ENCODE measurements around the gene ZIC5. TPM values are rescaled to one million over a fixed set of nuclear protein-coding genes. Genes with fewer than 3 reads are reported as not detected.

ZIC5 gene
- total and polyA plus RNA-seq, 4 donors = not detected

DNA sequence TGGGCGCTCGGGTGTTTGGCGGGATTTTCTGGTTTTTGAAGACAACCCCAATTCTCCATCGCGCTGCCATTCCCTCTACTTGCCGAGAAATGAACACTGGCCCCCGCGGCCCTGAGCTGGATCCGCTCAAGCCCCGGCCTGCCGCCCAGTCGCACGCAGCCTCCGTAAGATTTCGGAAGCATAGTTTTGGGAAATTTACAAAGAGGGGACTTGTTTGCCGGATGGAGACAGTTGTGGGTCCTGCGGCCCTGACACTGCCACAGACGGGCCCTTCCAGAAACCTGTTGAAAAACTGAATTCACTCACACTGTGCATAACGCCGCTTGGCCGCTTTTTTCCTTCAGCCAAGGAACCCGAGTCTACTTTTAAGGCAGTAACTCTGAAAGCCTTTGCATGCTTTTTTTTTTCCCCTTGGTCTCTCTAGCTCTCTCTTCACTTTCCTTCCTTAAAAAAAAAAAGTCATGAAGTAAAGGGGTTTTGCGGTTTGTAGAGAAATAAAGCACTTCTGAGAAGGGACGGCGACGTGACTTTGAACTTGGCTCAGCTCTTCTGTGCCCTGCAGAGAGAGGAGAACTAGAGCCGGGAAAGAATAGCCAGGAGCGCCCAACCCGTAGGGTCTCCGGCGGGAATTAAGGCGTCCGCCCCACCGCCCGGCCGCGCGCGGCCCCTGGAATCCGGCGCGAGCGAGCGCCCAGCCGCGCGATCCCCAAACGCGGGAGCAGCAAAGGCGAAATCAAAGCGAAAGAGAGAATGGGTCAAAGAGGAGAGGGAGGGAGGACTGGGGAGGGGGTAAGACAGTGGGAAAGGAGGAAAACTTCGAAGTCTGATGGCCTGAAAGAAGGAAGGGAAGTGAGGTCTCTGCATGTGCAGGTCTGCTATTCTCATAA, 6.6 kb upstream of the ZIC5 start:
- TF ChIP-seq TAF1 (conservative IDR thresholded peaks at IDR 0.05) (no peak), GABPA (IDR thresholded peaks at IDR 0.05 in 1 of 2, conservative IDR thresholded peaks at IDR 0.05 in 1 of 2) (no peak), JUND (IDR thresholded peaks at IDR 0.05) (no peak), SP1 (IDR thresholded peaks at IDR 0.05) (no peak), FOXA2 (IDR thresholded peaks at IDR 0.05) (no peak), YY1 (IDR thresholded peaks at IDR 0.05) (no peak), HNF4A (conservative IDR thresholded peaks at IDR 0.05) (no peak), MAX (IDR thresholded peaks at IDR 0.05) (no peak), NR2F2 (IDR thresholded peaks at IDR 0.05) (no peak), RAD21 (IDR thresholded peaks at IDR 0.05) (no peak), HNF4G (IDR thresholded peaks at IDR 0.05) (no peak), FOXA1 (IDR thresholded peaks at IDR 0.05) (no peak)
- TF ChIP-seq, protein P1, sequence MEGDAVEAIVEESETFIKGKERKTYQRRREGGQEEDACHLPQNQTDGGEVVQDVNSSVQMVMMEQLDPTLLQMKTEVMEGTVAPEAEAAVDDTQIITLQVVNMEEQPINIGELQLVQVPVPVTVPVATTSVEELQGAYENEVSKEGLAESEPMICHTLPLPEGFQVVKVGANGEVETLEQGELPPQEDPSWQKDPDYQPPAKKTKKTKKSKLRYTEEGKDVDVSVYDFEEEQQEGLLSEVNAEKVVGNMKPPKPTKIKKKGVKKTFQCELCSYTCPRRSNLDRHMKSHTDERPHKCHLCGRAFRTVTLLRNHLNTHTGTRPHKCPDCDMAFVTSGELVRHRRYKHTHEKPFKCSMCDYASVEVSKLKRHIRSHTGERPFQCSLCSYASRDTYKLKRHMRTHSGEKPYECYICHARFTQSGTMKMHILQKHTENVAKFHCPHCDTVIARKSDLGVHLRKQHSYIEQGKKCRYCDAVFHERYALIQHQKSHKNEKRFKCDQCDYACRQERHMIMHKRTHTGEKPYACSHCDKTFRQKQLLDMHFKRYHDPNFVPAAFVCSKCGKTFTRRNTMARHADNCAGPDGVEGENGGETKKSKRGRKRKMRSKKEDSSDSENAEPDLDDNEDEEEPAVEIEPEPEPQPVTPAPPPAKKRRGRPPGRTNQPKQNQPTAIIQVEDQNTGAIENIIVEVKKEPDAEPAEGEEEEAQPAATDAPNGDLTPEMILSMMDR (IDR thresholded peaks at IDR 0.05; ENCODE audit: low read depth, low read length, missing input control) = no peak
- TF ChIP-seq, protein P2, sequence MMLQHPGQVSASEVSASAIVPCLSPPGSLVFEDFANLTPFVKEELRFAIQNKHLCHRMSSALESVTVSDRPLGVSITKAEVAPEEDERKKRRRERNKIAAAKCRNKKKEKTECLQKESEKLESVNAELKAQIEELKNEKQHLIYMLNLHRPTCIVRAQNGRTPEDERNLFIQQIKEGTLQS (IDR thresholded peaks at IDR 0.05) = no peak
- Histone ChIP-seq H3K4me1 (ENCODE audit: control insufficient read depth in 4 of 4, insufficient read depth in 4 of 4, low read length in 3 of 4) (peaks cover 16 to 30% (median 24%) of the 10 kb centered on the region in 4 donors), H3K27ac (ENCODE audit: low read depth in 1 of 2, low read length in 2 of 2) (no peak overlapping the region), H3K36me3 (ENCODE audit: control insufficient read depth in 4 of 4, insufficient read depth in 3 of 4, low read depth in 1 of 4, low read length in 3 of 4) (no peaks in the 10 kb centered on the region), H3K9ac (ENCODE audit: low read depth in 1 of 2, low read length in 2 of 2) (no peak overlapping the region), H3K4me3 (ENCODE audit: low read depth in 1 of 3, low read length in 3 of 3) (no peak overlapping the region), H3K9me3 (ENCODE audit: control insufficient read depth in 4 of 4, low read length in 3 of 4) (peaks cover 0 to 6% (median 1%) of the 10 kb centered on the region in 4 donors), H3K27me3 (ENCODE audit: control insufficient read depth in 4 of 4, insufficient read depth in 4 of 4, low read length in 3 of 4) (peaks cover 24 to 49% (median 39%) of the 10 kb centered on the region in 4 donors)
- no peak for DNase-seq (ENCODE audit: low spot score)
- 16% methylated on average over 52 of the region's 52 CpGs for WGBS

DNA sequence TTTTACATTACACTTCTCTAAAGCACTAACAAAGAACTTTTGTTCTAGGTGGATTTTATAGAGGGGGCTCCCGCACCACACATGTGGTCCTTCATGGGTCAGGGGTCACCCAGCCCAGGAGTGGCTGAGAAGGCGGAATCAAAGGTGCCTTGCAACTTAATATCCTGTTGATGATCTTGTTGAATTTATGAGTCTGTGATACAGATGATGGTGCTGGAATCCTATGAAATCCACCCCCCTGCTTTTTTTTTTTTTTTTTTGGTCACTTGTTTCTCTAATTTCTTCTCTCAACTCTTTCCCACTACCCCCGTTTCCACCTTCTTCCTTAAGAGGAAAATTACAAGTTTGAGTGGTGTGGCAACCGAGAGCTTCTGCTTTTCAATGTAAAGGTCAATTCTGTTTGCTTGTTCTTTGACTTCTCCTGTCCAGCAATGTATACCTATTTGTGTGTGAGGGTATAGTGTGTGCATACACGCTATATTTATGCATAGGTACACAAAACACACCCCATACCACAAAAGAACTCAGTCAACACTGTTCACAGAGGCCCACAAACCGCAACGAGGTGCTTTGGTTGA, 5.9 kb upstream of the ZIC5 start:
- peaks cover 14 to 29% (median 23%) of the 10 kb centered on the region in 4 donors for H3K4me1 ChIP-seq (ENCODE audit: control insufficient read depth in 4 of 4, insufficient read depth in 4 of 4, low read length in 3 of 4)
- peaks cover 0 to 5% (median 1%) of the 10 kb centered on the region in 4 donors for H3K9me3 ChIP-seq (ENCODE audit: control insufficient read depth in 4 of 4, low read length in 3 of 4)
- no peak overlapping the region for H3K9ac ChIP-seq (ENCODE audit: low read depth in 1 of 2, low read length in 2 of 2)
- no peak for DNase-seq (ENCODE audit: low spot score)
- no peak overlapping the region for H3K27ac ChIP-seq (ENCODE audit: low read depth in 1 of 2, low read length in 2 of 2)
- TF ChIP-seq HNF4G (IDR thresholded peaks at IDR 0.05) = no peak
- no peak for TF ChIP-seq HNF4A (conservative IDR thresholded peaks at IDR 0.05)
- no peak for TF ChIP-seq SP1 (IDR thresholded peaks at IDR 0.05)
- no peak for TF ChIP-seq NR2F2 (IDR thresholded peaks at IDR 0.05)
- TF ChIP-seq, protein P2 (IDR thresholded peaks at IDR 0.05) = no peak
- no peak for TF ChIP-seq YY1 (IDR thresholded peaks at IDR 0.05)
- no peak for TF ChIP-seq ZBTB33 (IDR thresholded peaks at IDR 0.05)
- no peaks in the 10 kb centered on the region for H3K36me3 ChIP-seq (ENCODE audit: control insufficient read depth in 4 of 4, insufficient read depth in 3 of 4, low read depth in 1 of 4, low read length in 3 of 4)
- WGBS = 37% methylated on average over 7 of the region's 7 CpGs
- H3K27me3 ChIP-seq (ENCODE audit: control insufficient read depth in 4 of 4, insufficient read depth in 4 of 4, low read length in 3 of 4) = peaks cover 22 to 48% (median 35%) of the 10 kb centered on the region in 4 donors
- H3K4me3 ChIP-seq (ENCODE audit: low read depth in 1 of 3, low read length in 3 of 3) = no peak overlapping the region

Data from liver (tissue), 9 donors.